Osteoblast (primary cell): ENCODE data around the gene RNASEL. TPM values are rescaled to one million over a fixed set of nuclear protein-coding genes. Genes with fewer than 3 reads are reported as not detected.
"Not testable (repeated sequence)": the region's sequence is repeated elsewhere in the genome, so short reads cannot be mapped to it uniquely, and the experiment has no call there.

ENCODE experiments used
- DNase-seq: peaks from one replicate; pipeline ENCODE4 v3.0.0; 2011; ENCODE audit warnings: low spot score, mixed read lengths; ENCODE audit not compliant: insufficient read length; ENCODE audit errors: missing footprints
- H2AFZ ChIP-seq: 2 replicates; pipeline ENCODE4 v1.6.0; 2011; ENCODE audit warnings: mild to moderate bottlenecking, low read length
- H3K27ac ChIP-seq: 2 replicates; pipeline ENCODE4 v1.5.1; 2011; ENCODE audit warnings: mild to moderate bottlenecking, low read depth, low read length, moderate library complexity
- H3K27me3 ChIP-seq: 2 replicates; pipeline ENCODE4 v1.6.0; 2012; ENCODE audit warnings: mild to moderate bottlenecking, control low read depth, inconsistent platforms, low read length, moderate library complexity; ENCODE audit not compliant: insufficient read depth
- H3K36me3 ChIP-seq: 2 replicates; pipeline ENCODE4 v1.5.1; 2011; ENCODE audit warnings: mild to moderate bottlenecking, low read length, control low read depth, moderate library complexity; ENCODE audit not compliant: insufficient read depth
- H3K4me1 ChIP-seq: 2 replicates; pipeline ENCODE4 v1.5.1; 2011; ENCODE audit warnings: mild to moderate bottlenecking, low read length, control low read depth, moderate library complexity; ENCODE audit not compliant: insufficient read depth
- H3K4me2 ChIP-seq: 2 replicates; pipeline ENCODE4 v1.6.0; 2011; ENCODE audit warnings: mild to moderate bottlenecking, low read length; ENCODE audit not compliant: insufficient read depth
- H3K4me3 ChIP-seq: fragments of 200-600 bp; sonication (generic); 3 replicates; pipeline ENCODE4 v1.5.1; 2012; ENCODE audit warnings: mild to moderate bottlenecking, low read length, inconsistent platforms; ENCODE audit not compliant: insufficient read depth
- H3K79me2 ChIP-seq: 2 replicates; pipeline ENCODE4 v1.6.0; 2012; ENCODE audit warnings: mild to moderate bottlenecking, low read length, control low read depth, inconsistent platforms; ENCODE audit not compliant: insufficient read depth
- H3K9me3 ChIP-seq: 2 replicates; pipeline ENCODE4 v1.5.1; 2011; ENCODE audit warnings: low read depth, low read length, control low read depth
- H4K20me1 ChIP-seq: 2 replicates; pipeline ENCODE4 v1.6.0; 2012; ENCODE audit warnings: mild to moderate bottlenecking, low read length, control low read depth; ENCODE audit not compliant: insufficient read depth
- CTCF ChIP-seq: IDR thresholded peaks from 2 replicates; pipeline ENCODE4 v1.5.1; 2011; ENCODE audit warnings: mild to moderate bottlenecking, low read depth, low read length, moderate library complexity; ENCODE audit errors: extremely low read depth
- total RNA-seq: library from RNA; depleted of rRNA; stranded (reverse); fragments of >200 nt; gene quantifications from 2 replicates; pipeline ENCODE4 v1.2.3, GENCODE V29; 2012

Gene RNASEL
- total RNA-seq, 1 donor = 7.2 TPM

GRCh38 chr1:182634306-182635072 is 45.4 kb upstream of the RNASEL start:
- Histone ChIP-seq H3K4me1 (no peaks in the 10 kb centered on the region), H3K79me2 (no peaks in the 10 kb centered on the region), H3K9me3 (no peaks in the 10 kb centered on the region), H3K27ac (no peak overlapping the region), H3K27me3 (no peaks in the 10 kb centered on the region), H3K36me3 (no peaks in the 10 kb centered on the region), H2AFZ (no peak overlapping the region), H4K20me1 (no peaks in the 10 kb centered on the region), H3K4me2 (no peak overlapping the region), H3K4me3 (no peak overlapping the region)
- no peak for TF ChIP-seq CTCF
- no peak for DNase-seq

- DNase-seq = no peak
- Histone ChIP-seq H3K36me3 (no peaks in the 10 kb centered on the region), H3K27me3 (no peaks in the 10 kb centered on the region), H4K20me1 (no peaks in the 10 kb centered on the region), H3K9me3 (no peaks in the 10 kb centered on the region), H3K79me2 (no peaks in the 10 kb centered on the region), H3K27ac (no peak overlapping the region), H2AFZ (no peak overlapping the region), H3K4me3 (no peak overlapping the region), H3K4me1 (no peaks in the 10 kb centered on the region), H3K4me2 (no peak overlapping the region)
- no peak for TF ChIP-seq CTCF
These were observed 44.7 kb upstream of the RNASEL start for GRCh38 chr1:182633657-182634281.

GRCh38 chr1:182633031-182633430 is 44.0 kb upstream of the RNASEL start:
- H3K36me3 ChIP-seq = no peaks in the 10 kb centered on the region
- no peak overlapping the region for H3K27ac ChIP-seq
- no peaks in the 10 kb centered on the region for H3K4me1 ChIP-seq
- DNase-seq = no peak
- no peak for TF ChIP-seq CTCF
- H3K79me2 ChIP-seq = no peaks in the 10 kb centered on the region
- H3K4me3 ChIP-seq = no peak overlapping the region
- no peaks in the 10 kb centered on the region for H4K20me1 ChIP-seq
- no peak overlapping the region for H3K4me2 ChIP-seq
- no peak overlapping the region for H2AFZ ChIP-seq
- H3K9me3 ChIP-seq = no peaks in the 10 kb centered on the region
- H3K27me3 ChIP-seq = no peaks in the 10 kb centered on the region

GRCh38 chr1:182632441-182632857 is 43.4 kb upstream of the RNASEL start:
- not testable (repeated sequence) for H3K4me2 ChIP-seq, DNase-seq

More at GRCh38 chr1:182632441-182632857, 43.4 kb upstream of the RNASEL start:
- H3K4me3 ChIP-seq, H3K9me3 ChIP-seq, H3K79me2 ChIP-seq, H2AFZ ChIP-seq, H3K27me3 ChIP-seq, H4K20me1 ChIP-seq, H3K36me3 ChIP-seq, H3K27ac ChIP-seq, H3K4me1 ChIP-seq: not testable (repeated sequence)
